ENCODE results near the gene UNC5A.

The UNC5A gene

GRCh38 chr5:176874198-176874780 is 63.9 kb downstream of the UNC5A start:
- no peak for TF ChIP-seq CTCF (IDR thresholded peaks at IDR 0.05; ENCODE audit: insufficient read depth, low read depth, low read length, missing control alignments)
- no peak overlapping the region for H3K4me3 ChIP-seq (ENCODE audit: low read length)
- no peak for DNase-seq (ENCODE audit: low read depth)

GRCh38 chr5:176875014-176875550 is 64.7 kb downstream of the UNC5A start:
- no peak overlapping the region for H3K4me3 ChIP-seq (ENCODE audit: low read length)
- no peak for TF ChIP-seq CTCF (IDR thresholded peaks at IDR 0.05; ENCODE audit: insufficient read depth, low read depth, low read length, missing control alignments)

GRCh38 chr5:176875783-176876505 is 65.6 kb downstream of the UNC5A start:
- DNase-seq (ENCODE audit: low read depth) = no peak
- H3K4me3 ChIP-seq (ENCODE audit: low read length) = no peak overlapping the region
- no peak for TF ChIP-seq CTCF (IDR thresholded peaks at IDR 0.05; ENCODE audit: insufficient read depth, low read depth, low read length, missing control alignments)

More at GRCh38 chr5:176875014-176875550, 64.7 kb downstream of the UNC5A start:
- no peak for DNase-seq (ENCODE audit: low read depth)

- no peak for TF ChIP-seq CTCF (IDR thresholded peaks at IDR 0.05; ENCODE audit: insufficient read depth, low read depth, low read length, missing control alignments)
- no peak for DNase-seq (ENCODE audit: low read depth)
- H3K4me3 ChIP-seq (ENCODE audit: low read length) = no peak overlapping the region
Observed at GRCh38 chr5:176876506-176877431, 66.4 kb downstream of the UNC5A start.

GRCh38 chr5:176877793-176878331 is 67.5 kb downstream of the UNC5A start:
- no peak for TF ChIP-seq CTCF (IDR thresholded peaks at IDR 0.05; ENCODE audit: insufficient read depth, low read depth, low read length, missing control alignments)
- no peak overlapping the region for H3K4me3 ChIP-seq (ENCODE audit: low read length)
- DNase-seq (ENCODE audit: low read depth) = no peak

GRCh38 chr5:176878463-176878862 is 68.1 kb downstream of the UNC5A start:
- TF ChIP-seq CTCF (IDR thresholded peaks at IDR 0.05; ENCODE audit: insufficient read depth, low read depth, low read length, missing control alignments) = no peak
- no peak overlapping the region for H3K4me3 ChIP-seq (ENCODE audit: low read length)
- no peak for DNase-seq (ENCODE audit: low read depth)
